Activated CD4-positive, alpha-beta T cell treated with anti-CD3 and anti-CD28 coated beads, Interleukin-2, Interleukin-6, amounts not matched to agents 100 ng/mL and 50 ng/mL, durations not matched to agents 16 hours and 8 hours (primary cell): Measurements from ENCODE around the gene GFAP.

ENCODE experiments used
- DNase-seq: peaks from one replicate; pipeline ENCODE4 v3.0.0-alpha.2; 2020

The GFAP gene

DNA sequence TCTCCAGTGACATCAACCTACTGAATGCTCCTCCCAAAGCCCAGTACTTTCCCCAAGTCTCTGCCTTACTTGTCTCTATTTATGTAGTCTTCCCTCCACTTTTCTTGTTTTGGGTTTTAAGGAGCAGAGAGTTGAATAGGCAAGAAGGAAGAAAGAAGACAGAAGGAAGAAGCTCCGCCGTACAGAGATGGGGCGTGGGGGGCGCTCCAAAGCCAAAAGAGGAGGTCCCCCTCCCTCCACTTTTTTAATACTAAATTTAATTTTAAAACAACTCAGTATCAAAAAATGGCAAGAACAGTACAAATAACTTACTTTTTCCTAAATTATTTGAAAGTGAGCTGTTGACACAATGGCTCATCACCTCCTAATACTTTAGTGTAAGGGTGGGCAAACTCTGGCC is 20.7 kb downstream of the GFAP start:
- DNase-seq, result no peak

GRCh38 chr17:44892250-44892649 is 23.1 kb downstream of the GFAP start:
- no peak for DNase-seq

GRCh38 chr17:44889003-44889402 is 26.3 kb downstream of the GFAP start:
- no peak for DNase-seq

DNA sequence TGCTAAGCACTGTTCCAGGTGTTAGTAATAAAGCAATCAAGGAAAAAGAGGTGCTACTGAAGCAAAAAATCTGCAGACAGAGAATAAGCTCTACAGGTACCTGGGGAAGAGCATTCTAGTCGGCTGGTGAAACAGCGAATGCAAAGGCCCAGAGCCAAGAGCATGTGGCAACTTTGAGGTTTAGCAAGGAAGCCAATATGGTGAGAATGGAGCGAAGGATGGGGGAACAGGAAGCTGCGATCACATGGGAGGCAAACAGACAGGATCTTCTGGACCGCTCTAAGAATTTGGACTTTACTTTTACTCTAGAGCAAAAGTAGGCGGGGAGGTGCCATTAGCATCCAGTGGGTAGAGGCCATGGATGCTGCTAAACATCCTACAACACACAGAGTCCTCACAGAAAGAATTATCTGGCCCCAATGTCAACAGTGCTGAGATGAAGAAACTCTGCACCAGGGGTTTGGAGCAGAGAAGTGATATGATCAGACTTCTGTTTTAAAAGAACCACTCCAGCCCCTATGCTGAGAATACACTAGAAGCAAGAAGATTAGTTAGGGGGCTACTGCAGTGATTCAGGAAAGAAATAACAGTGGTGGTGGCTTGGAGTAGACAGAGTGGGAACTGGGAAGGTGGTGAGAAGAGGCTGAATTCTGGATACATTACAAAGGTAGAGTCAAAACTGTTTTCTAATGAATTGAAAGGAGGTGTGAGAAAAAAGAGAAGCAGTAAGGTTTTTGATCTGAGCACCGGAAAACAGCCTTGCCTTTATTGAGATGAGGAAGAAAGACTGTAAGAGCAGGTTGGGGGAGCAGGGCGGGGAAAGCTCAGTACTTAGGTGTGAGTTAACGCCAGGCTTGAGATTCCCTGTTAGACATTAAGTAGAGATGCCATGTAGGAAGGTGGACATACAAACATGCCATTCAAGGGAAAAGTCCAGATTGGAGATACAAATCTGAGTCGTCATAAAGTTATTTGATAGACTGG is 27.0 kb downstream of the GFAP start:
- peak; percentile 39 for DNase-seq

GRCh38 chr17:44887016-44887415 is 28.3 kb downstream of the GFAP start:
- DNase-seq, result no peak

GRCh38 chr17:44884941-44885340 is 30.4 kb downstream of the GFAP start:
- no peak for DNase-seq

- DNase-seq, result no peak
Observed at GRCh38 chr17:44881145-44881544, 34.2 kb downstream of the GFAP start.

DNA sequence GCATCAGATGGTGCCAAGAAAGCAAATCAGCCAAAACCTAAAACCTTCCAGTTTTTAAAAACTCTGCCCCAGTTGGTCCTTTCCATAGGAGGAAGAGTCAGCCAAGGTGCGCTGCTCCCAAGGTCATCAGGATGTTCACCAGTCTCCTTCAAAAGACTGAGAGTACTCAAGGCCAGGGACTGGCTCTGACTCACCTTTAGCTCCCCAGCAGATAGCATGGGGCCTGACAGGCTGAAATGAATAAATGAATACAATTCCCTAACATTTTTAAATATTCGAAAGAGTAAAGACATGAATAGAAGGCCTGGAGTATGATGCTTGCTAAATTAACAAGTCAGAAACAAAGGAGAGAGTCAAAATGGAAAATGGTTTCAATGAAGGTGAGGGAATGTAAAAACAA is 35.2 kb downstream of the GFAP start:
- no peak for DNase-seq

- no peak for DNase-seq
Observed at GRCh38 chr17:44879376-44879775, 35.9 kb downstream of the GFAP start.

DNA sequence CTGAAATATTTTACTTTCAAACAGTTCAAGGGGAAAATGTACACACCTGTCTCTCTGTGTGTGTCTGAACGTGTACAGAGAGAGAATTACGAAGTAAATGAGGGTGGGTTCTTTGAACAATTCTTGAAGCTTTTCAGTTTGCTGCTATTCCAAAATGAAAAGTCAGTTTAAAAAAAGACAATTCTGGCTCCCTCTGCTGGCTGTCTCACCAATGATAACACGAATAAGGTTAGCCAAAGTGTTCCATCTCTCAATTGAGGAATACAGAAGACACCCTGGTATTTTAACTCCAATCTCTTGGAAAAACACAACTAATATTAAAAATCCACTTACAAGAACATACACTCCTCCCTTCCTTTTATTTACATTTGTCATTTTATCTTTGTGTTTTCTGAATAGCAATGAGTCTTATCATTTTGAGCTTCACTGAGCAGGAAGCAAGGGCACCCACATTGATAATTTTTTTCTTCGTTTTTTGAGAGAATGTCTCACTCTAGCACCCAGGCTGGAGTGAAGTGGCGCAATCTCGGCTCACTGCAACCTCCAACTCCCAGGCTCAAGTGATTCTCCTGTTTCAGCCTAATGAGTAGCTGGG is 36.6 kb downstream of the GFAP start:
- DNase-seq, result peak; percentile 30

- no peak for DNase-seq
Observed at GRCh38 chr17:44877121-44877520, 38.2 kb downstream of the GFAP start.

- no peak for DNase-seq
Observed at GRCh38 chr17:44875761-44876160, 39.5 kb downstream of the GFAP start.

- no peak for DNase-seq
Observed at GRCh38 chr17:44872131-44872768, 43.0 kb downstream of the GFAP start.

GRCh38 chr17:44871556-44871955 is 43.7 kb downstream of the GFAP start:
- DNase-seq, result no peak

- no peak for DNase-seq
Observed at GRCh38 chr17:44867841-44868240, 47.5 kb downstream of the GFAP start.

DNA sequence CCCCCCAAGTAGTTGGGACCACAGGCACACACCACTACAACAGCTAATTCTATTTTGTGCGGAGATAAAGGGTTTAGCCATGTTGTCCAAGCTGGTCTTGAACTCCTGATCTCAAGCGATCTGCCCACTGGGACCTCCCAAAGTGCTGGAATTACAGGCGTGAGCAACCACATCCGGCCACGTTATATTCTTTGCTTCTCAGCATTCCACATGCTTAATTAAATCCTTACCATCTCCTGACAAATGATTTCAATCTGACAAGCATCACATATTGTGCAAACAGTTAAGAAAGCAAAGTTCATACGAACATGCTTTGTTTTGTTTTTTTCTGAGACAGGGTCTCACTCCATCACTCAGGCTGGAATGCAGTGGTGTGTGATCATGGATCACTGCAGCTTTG is 49.4 kb downstream of the GFAP start:
- no peak for DNase-seq

- peak; percentile 78 for DNase-seq
Observed at GRCh38 chr17:44865231-44865660, 50.1 kb downstream of the GFAP start.

DNA sequence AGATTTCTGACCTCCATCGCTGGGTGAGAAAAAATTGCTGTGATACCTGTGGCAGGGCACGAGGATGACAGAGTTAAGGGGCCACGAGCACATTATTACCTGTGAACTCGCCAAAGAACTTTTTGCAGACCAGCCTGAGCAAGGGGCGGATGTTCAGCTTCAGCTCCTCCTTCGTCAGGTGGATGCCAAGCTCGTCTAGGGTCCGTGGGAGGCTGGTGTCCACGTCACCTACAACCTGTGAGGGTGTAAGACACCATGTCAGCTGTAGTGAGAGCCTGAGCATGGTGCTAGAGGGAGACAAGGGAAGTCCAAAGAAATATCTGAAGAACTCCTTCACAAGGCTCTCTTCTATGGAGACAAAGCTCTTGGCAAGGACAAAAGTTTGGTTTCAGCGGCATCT is 50.5 kb downstream of the GFAP start:
- no peak for DNase-seq

GRCh38 chr17:44863061-44863918 is 52.0 kb downstream of the GFAP start:
- DNase-seq, result no peak

DNA sequence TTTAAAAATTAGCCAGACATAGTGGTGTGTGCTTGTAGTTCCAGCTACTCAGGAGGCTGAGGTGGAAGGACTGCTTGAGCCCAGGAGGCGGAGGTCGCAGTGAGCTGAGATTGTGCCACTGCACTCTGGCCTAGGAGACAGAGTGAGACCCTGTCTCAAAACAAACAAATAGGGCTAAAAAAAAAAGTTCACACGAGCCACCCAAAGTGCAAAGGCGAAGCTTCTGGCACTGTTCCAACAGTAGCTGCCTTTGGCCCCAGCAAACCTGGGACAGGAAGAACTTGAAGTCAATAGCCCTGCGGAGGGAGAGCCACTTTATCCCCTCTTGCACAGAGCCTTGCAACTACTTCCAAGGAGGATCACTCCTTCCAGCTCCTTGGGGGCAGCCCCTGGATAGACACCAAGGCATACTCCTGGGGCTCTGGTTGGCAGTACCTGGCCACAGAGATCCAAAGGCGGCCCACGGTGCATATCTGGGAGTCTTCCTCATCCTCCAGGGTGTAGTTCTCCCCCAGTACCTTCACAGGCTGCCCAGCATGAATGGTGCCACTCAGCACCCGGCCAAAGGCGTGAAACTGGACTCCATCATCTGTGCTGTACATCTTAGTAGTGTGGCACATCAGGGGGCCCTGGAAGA is 52.9 kb downstream of the GFAP start:
- no peak for DNase-seq

GRCh38 chr17:44859701-44860100 is 55.6 kb downstream of the GFAP start:
- no peak for DNase-seq

DNA sequence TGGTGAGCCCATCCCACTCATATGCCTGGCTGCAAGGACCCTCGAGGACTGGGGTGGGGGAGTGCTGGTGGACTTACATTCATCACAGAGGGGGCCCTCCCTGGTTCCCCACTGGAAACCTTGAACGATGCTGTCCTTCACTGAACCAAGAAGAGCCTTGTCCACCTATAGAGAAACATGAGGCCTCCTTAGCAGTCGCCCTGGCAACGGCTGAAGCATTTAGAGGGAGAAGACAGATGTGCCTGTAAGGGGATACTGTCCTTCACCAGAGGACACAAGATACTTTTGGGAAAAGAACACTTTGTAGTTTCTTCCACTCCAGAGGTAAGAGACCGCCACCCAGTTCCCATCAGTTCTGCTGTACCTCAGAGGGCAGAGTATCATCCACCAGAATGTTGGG is 61.1 kb downstream of the GFAP start:
- no peak for DNase-seq
